HG03378 (cell line): ENCODE results near the gene CDT1.
"Not testable (repeated sequence)": the region's sequence is repeated elsewhere in the genome, so short reads cannot be mapped to it uniquely, and the experiment has no call there.

Source experiments
- ATAC-seq: cut with Tn5 transposase; IDR thresholded peaks from one replicate; pipeline ENCODE4 v1.9.1; 2021; ENCODE audit warnings: mild to moderate bottlenecking, moderate library complexity; ENCODE audit not compliant: unreplicated experiment

The CDT1 gene

GRCh38 chr16:88815901-88816589 lies 12.5 kb downstream of the CDT1 start:
- no peak for ATAC-seq

- ATAC-seq = no peak
Observed at GRCh38 chr16:88816736-88817535, 13.3 kb downstream of the CDT1 start.

- ATAC-seq = no peak
Observed at GRCh38 chr16:88817785-88818574, 14.4 kb downstream of the CDT1 start.

- ATAC-seq = no peak
Observed at GRCh38 chr16:88818575-88818874, 14.9 kb downstream of the CDT1 start.

GRCh38 chr16:88819126-88819525 lies 15.5 kb downstream of the CDT1 start:
- no peak for ATAC-seq

GRCh38 chr16:88820385-88821025 lies 16.9 kb downstream of the CDT1 start:
- ATAC-seq = no peak

GRCh38 chr16:88821168-88821850 lies 17.7 kb downstream of the CDT1 start:
- no peak for ATAC-seq

- no peak for ATAC-seq
Observed at GRCh38 chr16:88822281-88823040, 18.9 kb downstream of the CDT1 start.

GRCh38 chr16:88823646-88824045 lies 20.1 kb downstream of the CDT1 start:
- not testable (repeated sequence) for ATAC-seq

GRCh38 chr16:88824256-88825077 lies 20.9 kb downstream of the CDT1 start:
- no peak for ATAC-seq

- ATAC-seq = no peak
Observed at GRCh38 chr16:88825146-88825545, 21.6 kb downstream of the CDT1 start.

- ATAC-seq = no peak
Observed at GRCh38 chr16:88826070-88826840, 22.7 kb downstream of the CDT1 start.

GRCh38 chr16:88827727-88828126 lies 24.1 kb downstream of the CDT1 start:
- ATAC-seq = no peak

- ATAC-seq = no peak
Observed at GRCh38 chr16:88828711-88829110, 25.1 kb downstream of the CDT1 start.

GRCh38 chr16:88830258-88830657 lies 26.7 kb downstream of the CDT1 start:
- ATAC-seq = no peak

- ATAC-seq = no peak
Observed at GRCh38 chr16:88830783-88831182, 27.2 kb downstream of the CDT1 start.

GRCh38 chr16:88831838-88832237 lies 28.2 kb downstream of the CDT1 start:
- no peak for ATAC-seq

- ATAC-seq = no peak
Observed at GRCh38 chr16:88833086-88833485, 29.5 kb downstream of the CDT1 start.
